AG09309 (cell line): Measurements from ENCODE around the gene CEP41.

Experiments used
- DNase-seq: peaks from one replicate; pipeline ENCODE4 v3.0.0-alpha.2; 2010; ENCODE audit warnings: low read depth
- H3K4me3 ChIP-seq: 2 replicates; pipeline ENCODE4 v1.5.1; 2011; ENCODE audit warnings: mild to moderate bottlenecking, low read depth, low read length, moderate library complexity; ENCODE audit not compliant: control insufficient read depth
- CTCF ChIP-seq: IDR thresholded peaks from 2 replicates; pipeline ENCODE4 v1.5.1; 2011; ENCODE audit warnings: mild to moderate bottlenecking, low read depth, low read length, inconsistent platforms; ENCODE audit not compliant: insufficient read depth, control insufficient read depth; ENCODE audit errors: missing control alignments

Gene CEP41

GRCh38 chr7:130444751-130445407, 4.1 kb upstream of the CEP41 start:
- no peak overlapping the region for H3K4me3 ChIP-seq
- TF ChIP-seq CTCF: no peak
- no peak for DNase-seq

DNA sequence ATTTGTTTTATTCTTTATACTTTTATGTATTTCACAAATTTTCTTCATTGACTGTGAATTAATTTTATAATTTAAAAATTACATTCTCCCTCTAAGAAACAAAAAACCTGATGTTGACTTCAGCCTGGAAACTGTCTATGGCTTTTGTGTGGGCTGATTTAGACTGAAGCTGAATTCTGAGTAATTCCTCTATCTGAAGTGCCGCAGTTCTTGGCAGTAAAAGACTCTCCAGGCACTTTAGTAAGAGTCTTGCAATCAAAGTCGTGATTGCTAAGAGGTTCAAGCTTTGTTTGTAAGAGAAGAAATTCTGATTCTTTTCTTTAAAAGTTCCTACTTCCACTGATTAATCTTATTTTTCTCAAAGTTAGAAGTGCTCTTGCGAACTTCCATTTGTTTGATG, 3.4 kb upstream of the CEP41 start:
- H3K4me3 ChIP-seq: no peak overlapping the region
- no peak for TF ChIP-seq CTCF
- peak; percentile 27 for DNase-seq

- no peak for TF ChIP-seq CTCF
- H3K4me3 ChIP-seq: no peak overlapping the region
- no peak for DNase-seq
Measured at GRCh38 chr7:130442601-130443000, 1.8 kb upstream of the CEP41 start.

DNA sequence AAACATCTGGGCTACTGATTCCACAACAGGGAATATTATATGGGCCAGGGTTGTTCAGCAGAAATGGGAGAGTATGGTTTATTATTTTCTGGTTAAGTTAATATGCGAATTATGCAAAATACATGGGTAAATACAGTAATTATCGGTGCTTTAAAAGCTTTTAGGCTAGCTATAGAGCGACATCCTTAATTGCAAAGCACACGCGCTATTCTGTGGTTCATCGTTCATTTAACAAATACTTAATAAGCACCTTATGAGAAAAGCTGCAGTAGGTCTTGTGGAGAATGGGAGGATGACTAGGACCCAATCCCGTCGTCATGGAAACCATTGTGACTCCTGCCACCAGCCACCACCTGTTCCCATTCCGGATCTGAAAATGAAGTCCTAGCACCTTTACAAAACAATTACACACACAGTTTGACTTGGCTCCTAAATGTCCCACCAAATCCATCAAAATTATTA, 623 bp upstream of the CEP41 start:
- TF ChIP-seq CTCF: no peak
- DNase-seq: no peak
- peak overlapping the region; percentile 93 for H3K4me3 ChIP-seq

DNA sequence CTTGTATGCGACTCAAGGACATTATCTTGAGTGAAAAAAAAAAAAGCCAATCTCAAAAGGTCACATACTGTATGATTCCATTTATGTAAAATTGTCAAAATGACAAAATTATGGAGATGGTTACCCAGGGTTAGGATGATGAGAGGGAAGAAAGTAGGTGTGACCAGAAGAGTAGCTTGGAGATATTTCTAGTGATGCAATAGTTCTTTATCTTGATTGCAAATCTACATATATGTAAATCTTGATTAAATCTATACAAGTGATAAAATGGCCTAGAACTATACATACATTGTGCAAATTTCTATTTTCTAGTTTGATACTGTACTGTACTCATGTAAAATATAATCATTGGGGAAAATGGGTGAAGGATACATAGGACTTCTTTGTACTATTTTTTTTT, 4.6 kb downstream of the CEP41 start:
- H3K4me3 ChIP-seq: no peak overlapping the region
- no peak for DNase-seq
- TF ChIP-seq CTCF: no peak

- DNase-seq: no peak
- no peak for TF ChIP-seq CTCF
- no peak overlapping the region for H3K4me3 ChIP-seq
Measured at GRCh38 chr7:130435311-130435854, 5.4 kb downstream of the CEP41 start.
